ENCODE data around the gene ATG4B.

Gene ATG4B

DNA sequence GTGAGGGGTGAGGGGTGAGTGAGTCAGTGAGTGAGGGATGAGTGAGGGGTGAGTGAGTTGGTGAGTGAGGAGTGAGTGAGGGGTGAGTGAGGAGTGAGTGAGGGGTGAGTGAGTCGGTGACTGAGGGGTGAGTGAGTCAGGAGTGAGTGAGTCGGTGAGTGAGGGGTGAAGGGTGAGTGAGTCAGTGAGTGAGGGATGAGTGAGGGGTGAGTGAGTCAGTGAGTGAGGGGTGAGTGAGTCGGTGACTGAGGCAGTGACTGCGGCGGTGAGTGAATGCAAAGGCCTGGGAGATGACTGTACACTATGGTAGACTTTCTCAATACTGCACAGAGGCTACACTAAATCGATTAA lies 17.1 kb upstream of the ATG4B start:
- TF ChIP-seq GATA2 (IDR thresholded peaks at IDR 0.05; ENCODE audit: low read depth, low read length) (no peak), GATA3 (IDR thresholded peaks at IDR 0.05; ENCODE audit: low read depth, low read length) (no peak)

GRCh38 chr2:241627675-241628074 lies 9.8 kb upstream of the ATG4B start:
- TF ChIP-seq GATA3 (IDR thresholded peaks at IDR 0.05; ENCODE audit: low read depth, low read length) (no peak), GATA2 (IDR thresholded peaks at IDR 0.05; ENCODE audit: low read depth, low read length) (no peak)

- TF ChIP-seq GATA2 (IDR thresholded peaks at IDR 0.05; ENCODE audit: low read depth, low read length) (no peak), GATA3 (IDR thresholded peaks at IDR 0.05; ENCODE audit: low read depth, low read length) (no peak)
These were observed 7.6 kb upstream of the ATG4B start for GRCh38 chr2:241629762-241630435.

DNA sequence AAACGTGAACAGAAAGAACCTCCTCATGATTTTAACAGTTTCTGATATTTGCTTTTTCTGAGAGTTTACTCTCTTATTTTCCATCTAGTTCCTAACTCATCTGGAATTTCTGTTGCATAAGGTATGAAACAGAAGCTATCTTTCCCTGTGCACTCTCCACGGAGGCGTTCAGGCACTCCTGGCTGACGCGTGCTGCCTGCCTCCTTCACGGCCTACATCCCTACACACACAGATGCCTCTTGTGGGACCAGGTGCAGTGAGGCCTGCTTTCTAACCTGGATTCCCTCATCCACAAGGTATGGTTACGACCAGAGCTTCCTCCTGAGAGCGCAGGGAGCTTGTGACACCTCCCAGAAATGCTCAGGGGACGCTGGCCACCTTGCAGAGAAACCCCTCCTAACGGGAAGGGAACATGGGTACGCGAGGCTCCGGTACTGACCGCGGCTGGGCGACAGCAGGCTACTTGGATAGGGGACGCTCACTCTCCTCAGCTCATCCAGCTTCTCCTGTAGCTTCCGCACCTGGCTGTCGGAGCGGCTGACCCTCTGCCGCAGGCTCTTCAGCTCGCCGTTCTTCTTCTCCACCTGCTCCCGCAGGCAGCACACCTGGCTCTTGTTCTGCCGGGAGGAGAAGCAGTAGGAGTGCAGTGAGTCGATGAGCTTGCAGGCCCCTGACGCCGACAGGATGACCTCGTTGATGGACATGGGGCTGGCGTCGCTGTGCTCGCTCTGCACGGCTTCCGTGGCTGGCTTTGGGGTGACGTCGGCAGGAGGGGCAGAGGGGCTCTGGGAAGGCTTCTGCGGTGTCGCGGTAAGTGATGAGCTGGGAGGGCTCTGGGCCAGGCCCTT lies 4.8 kb upstream of the ATG4B start:
- TF ChIP-seq GATA3 (IDR thresholded peaks at IDR 0.05; ENCODE audit: low read depth, low read length), result no peak
- TF ChIP-seq GATA2 (IDR thresholded peaks at IDR 0.05; ENCODE audit: low read depth, low read length), result no peak

DNA sequence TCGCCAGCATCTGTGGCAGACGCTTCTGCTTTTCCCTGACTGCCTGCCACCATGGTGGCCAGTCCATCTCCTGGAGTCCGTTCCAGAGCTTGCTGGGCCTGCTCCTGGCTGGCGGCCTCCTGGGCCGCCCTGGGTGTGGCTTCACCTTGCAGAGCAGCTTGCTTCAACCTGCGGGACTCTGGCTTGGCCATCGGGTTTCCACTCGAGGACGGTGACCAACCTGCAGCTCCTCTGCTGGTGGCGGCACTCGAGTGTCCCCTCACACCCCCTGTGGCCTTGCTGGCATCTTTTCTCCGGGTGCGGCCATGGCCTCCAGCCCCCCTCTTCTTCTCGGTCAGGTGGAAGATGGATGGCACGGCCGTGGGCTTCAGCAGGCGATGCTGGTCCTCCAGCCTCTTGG lies 3.9 kb upstream of the ATG4B start:
- TF ChIP-seq GATA3 (IDR thresholded peaks at IDR 0.05; ENCODE audit: low read depth, low read length), result no peak
- TF ChIP-seq GATA2 (IDR thresholded peaks at IDR 0.05; ENCODE audit: low read depth, low read length), result no peak

DNA sequence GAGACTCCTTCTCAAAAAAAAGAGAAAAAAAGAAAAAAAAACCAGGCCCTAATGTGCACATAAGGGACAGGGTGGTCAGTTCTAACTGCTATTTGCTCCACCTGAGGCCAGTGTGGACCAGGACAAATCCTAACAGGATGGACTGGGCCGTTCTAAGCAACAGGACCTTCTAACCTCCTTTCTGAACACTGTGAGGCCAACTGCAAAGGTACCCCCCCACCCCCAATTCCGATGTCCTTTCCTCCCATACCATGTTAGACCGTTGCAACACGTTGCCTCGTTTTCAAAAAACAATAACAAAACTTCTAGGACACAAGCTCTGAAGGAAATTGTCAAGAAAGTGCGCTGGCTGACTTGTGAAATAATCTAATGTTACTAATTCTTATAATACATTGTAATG lies 1.7 kb upstream of the ATG4B start:
- TF ChIP-seq GATA2 (IDR thresholded peaks at IDR 0.05; ENCODE audit: low read depth, low read length) (no peak), GATA3 (IDR thresholded peaks at IDR 0.05; ENCODE audit: low read depth, low read length) (no peak)

GRCh38 chr2:241636182-241637017 lies 1.1 kb upstream of the ATG4B start:
- no peak for TF ChIP-seq GATA2 (IDR thresholded peaks at IDR 0.05; ENCODE audit: low read depth, low read length)
- TF ChIP-seq GATA3 (IDR thresholded peaks at IDR 0.05; ENCODE audit: low read depth, low read length), result no peak

DNA sequence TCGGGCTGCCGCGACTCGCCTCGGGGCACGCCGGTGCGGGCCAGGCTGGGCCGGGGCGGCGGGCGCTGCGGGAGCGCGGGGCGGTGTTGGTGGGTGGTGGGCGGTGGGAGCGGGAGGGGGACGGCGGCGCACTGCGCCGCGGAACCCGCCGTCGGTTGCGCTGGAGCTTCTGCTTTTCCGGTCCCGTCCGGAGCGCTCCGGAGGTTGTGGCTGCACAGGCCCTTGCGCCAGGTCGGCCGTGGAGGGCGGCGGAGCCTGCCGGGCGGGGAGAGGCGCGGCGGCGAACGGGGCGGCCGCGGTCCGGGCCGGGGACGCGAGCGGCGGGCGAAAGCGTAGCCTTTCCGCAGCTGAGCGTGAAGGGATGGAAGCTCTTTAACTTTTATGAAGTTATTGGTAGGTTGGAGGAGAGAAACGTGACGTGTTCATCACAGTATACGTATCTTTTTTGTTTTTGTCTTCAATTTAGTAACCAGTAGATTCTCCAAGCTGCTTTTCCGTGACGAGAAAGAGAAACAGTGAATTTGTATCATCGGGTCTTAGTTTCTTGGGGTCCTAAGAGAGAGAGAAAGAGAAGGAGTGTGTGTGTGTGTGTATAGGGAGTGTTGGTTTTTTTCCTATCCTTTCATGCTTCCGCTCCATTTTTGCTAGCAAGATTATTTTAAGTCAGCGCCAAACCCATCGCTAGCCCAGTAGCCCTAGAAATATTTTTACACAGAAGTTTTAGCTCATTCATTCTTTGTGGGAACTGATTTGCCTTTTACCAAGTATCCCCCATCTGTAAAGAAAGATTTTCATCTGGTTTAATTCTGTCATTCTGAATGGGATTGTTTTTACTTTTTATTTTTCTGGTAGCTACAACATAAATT lies 535 bp downstream of the ATG4B start:
- TF ChIP-seq GATA2 (IDR thresholded peaks at IDR 0.05; ENCODE audit: low read depth, low read length), result no peak

DNA sequence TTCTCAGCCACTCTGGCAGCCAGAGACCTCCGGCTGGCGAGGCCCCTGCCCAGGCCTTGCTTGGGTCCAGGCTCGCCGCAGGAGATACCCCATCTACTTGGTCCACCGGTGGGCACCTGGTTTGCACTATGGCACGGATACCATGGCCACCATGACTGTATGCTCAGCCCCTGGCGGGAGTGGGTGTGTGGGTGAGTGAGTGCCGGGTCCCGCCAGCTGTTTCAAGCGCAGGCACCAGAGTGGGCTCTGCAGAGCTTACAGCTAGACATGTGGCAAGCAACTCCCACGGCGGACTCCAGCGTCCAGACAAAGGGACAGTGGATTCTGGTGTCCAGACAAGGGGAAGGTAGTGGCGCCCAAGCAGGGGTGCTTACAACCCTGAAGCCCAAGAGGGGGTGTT lies 1.4 kb downstream of the ATG4B start:
- no peak for TF ChIP-seq GATA3 (IDR thresholded peaks at IDR 0.05; ENCODE audit: low read depth, low read length)
- no peak for TF ChIP-seq GATA2 (IDR thresholded peaks at IDR 0.05; ENCODE audit: low read depth, low read length)

DNA sequence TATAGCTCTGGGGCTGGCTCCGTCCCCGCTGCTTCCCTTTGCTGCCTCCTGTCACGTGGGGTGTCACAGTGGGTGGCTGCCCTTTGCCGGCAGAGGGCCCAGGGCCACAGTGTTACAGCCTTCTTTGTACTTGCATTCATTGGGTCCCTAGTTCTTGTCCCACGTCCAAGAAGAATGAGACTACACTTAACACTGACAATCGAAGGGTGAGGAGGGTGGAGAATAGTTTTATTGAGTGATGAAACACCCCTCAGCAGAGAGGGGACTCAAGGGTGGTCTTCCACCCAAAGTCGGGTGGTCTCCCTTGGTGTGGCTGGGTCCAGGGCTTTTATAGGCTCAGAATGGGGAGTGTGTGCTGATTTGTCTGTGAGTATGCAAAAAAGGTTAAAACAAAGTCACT lies 1.9 kb downstream of the ATG4B start:
- TF ChIP-seq GATA2 (IDR thresholded peaks at IDR 0.05; ENCODE audit: low read depth, low read length) (no peak), GATA3 (IDR thresholded peaks at IDR 0.05; ENCODE audit: low read depth, low read length) (no peak)

GRCh38 chr2:241640165-241640795 lies 2.8 kb downstream of the ATG4B start:
- no peak for TF ChIP-seq GATA3 (IDR thresholded peaks at IDR 0.05; ENCODE audit: low read depth, low read length)

DNA sequence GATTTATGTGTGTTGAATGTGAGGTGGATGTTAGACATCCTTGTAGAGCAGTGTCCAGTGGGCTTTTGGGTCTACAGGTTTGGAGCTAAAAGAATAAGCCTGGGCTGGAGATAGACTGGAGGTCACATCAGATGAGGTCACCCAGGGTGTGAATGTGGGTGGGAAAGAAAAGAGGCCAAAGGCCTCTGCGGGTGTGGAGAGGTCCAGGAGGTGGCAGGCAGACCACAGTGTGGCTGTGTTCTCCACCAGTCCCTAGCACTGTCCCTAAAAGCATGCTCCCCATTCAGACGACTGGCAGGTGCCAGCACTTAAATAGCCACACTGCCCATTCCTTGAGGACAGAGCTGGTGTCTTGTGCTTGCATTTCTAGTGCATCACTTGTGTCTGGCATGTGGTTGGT lies 4.1 kb downstream of the ATG4B start:
- no peak for TF ChIP-seq GATA2 (IDR thresholded peaks at IDR 0.05; ENCODE audit: low read depth, low read length)
- TF ChIP-seq GATA3 (IDR thresholded peaks at IDR 0.05; ENCODE audit: low read depth, low read length), result no peak

All from SH-SY5Y (cell line).